Natural killer cell (primary cell): Measurements from ENCODE around the gene POLR3B. TPM values are rescaled to one million over a fixed set of nuclear protein-coding genes. Genes with fewer than 3 reads are reported as not detected.

Experiments used
- ATAC-seq, 3 donors: fragments of 150-1000 bp in 2 of 3; fragments of 200-7000 bp in 1 of 3; cut with Tn5 transposase; 1 replicate in 1 of 3; 2 replicates in 2 of 3; pipeline ENCODE4 v1.10.0; 2021; ENCODE audit warnings: mild to moderate bottlenecking in 2 of 3, moderate library complexity in 2 of 3
- DNase-seq, 2 donors: peaks; one replicate each; pipeline versions ENCODE4 v3.0.0 to v3.0.0-alpha.2; 2013 to 2021; ENCODE audit warnings: mixed read lengths in 1 of 2
- H3K27ac ChIP-seq: one replicate; pipeline ENCODE4 v1.5.1; 2013; ENCODE audit warnings: mild to moderate bottlenecking, low read length
- H3K27me3 ChIP-seq: one replicate; pipeline ENCODE4 v1.6.1; 2013; ENCODE audit warnings: low read length; ENCODE audit not compliant: control insufficient read depth, insufficient read depth
- H3K36me3 ChIP-seq: one replicate; pipeline ENCODE4 v1.6.1; 2013; ENCODE audit warnings: low read length; ENCODE audit not compliant: control insufficient read depth, insufficient read depth
- H3K4me1 ChIP-seq: one replicate; pipeline ENCODE4 v1.6.1; 2013; ENCODE audit warnings: low read length; ENCODE audit not compliant: control insufficient read depth, insufficient read depth
- H3K4me3 ChIP-seq: one replicate; pipeline ENCODE4 v1.5.1; 2013; ENCODE audit warnings: low read length
- H3K9me3 ChIP-seq: one replicate; pipeline ENCODE4 v1.6.1; 2013; ENCODE audit warnings: low read length; ENCODE audit not compliant: control insufficient read depth, insufficient read depth
- H3K27ac Mint-ChIP-seq, 2 donors: one replicate each; pipeline ENCODE4 v1.8.0; 2022; ENCODE audit warnings: mild to moderate bottlenecking in 2 of 2, mixed read lengths in 2 of 2, moderate library complexity in 1 of 2
- H3K27me3 Mint-ChIP-seq, 2 donors: one replicate each; pipeline ENCODE4 v1.8.0; 2022; ENCODE audit warnings: low read depth in 2 of 2, mixed read lengths in 2 of 2
- H3K36me3 Mint-ChIP-seq: one replicate; pipeline ENCODE4 v1.8.0; 2022; ENCODE audit warnings: mixed read lengths
- H3K4me1 Mint-ChIP-seq, 2 donors: one replicate each; pipeline ENCODE4 v1.8.0; 2022; ENCODE audit warnings: mixed read lengths in 2 of 2
- H3K4me3 Mint-ChIP-seq: one replicate; pipeline ENCODE4 v1.8.0; 2022; ENCODE audit warnings: mild to moderate bottlenecking, moderate library complexity, mixed read lengths
- H3K9me3 Mint-ChIP-seq, 2 donors: one replicate each; pipeline ENCODE4 v1.8.0; 2022; ENCODE audit warnings: mixed read lengths in 2 of 2
- CTCF ChIP-seq: fragments of 200-600 bp; IDR thresholded peaks from one replicate; pipeline ENCODE4 v1.8.0; 2022; ENCODE audit warnings: antibody characterized with exemption
- WGBS: methylation state at CpG from one replicate; pipeline ENCODE4 v1.1.7; 2013; ENCODE audit warnings: missing lambda C conversion rate; ENCODE audit not compliant: insufficient coverage; 5-methylcytosine and 5-hydroxymethylcytosine counted together
- intact Hi-C: fragments of 100-400 bp; cut with micrococcal nuclease; formaldehyde crosslinking; loops from one replicate; pipeline ENCODE4 v1.14.2; 2022
- total RNA-seq, 4 donors: library from RNA; stranded (reverse); fragments of 120-200 nt in 1 of 4; gene quantifications; one replicate each; pipeline versions ENCODE4 v1.2.3 to v1.2.4, GENCODE V29; 2013 to 2022

Gene POLR3B
- total RNA-seq, 3 donors from 2014 or later (not counting 1 experiment from before 2014, with no cell fraction given) = 3.8 to 8.1 (median 5.4) TPM

- TF ChIP-seq CTCF = no peak
- Histone ChIP-seq H3K27ac (no peak overlapping the region), H3K4me1 (no peaks in the 10 kb centered on the region), H3K4me3 (no peak overlapping the region), H3K9me3 (no peaks in the 10 kb centered on the region), H3K27me3 (no peaks in the 10 kb centered on the region), H3K36me3 (peaks cover 5% of the 10 kb centered on the region)
- ATAC-seq (no peak), DNase-seq (no peak)
- intact Hi-C loops = no loop called here
- Mint-ChIP-seq H3K9me3 (no peaks in the 10 kb centered on the region), H3K36me3 (peaks cover 41% of the 10 kb centered on the region), H3K4me1 (no peaks in the 10 kb centered on the region), H3K27me3 (no peaks in the 10 kb centered on the region), H3K27ac (no peak overlapping the region), H3K4me3 (no peak overlapping the region)
- WGBS = 95% methylated on average over 9 of the region's 9 CpGs
These were observed 149.1 kb downstream of the POLR3B start for GRCh38 chr12:106506691-106507090.

- peaks cover 0 to 2% of the 10 kb centered on the region in 2 donors for H3K9me3 Mint-ChIP-seq
- Histone ChIP-seq H3K4me3 (no peak overlapping the region), H3K27me3 (no peaks in the 10 kb centered on the region), H3K9me3 (no peaks in the 10 kb centered on the region), H3K36me3 (peaks cover 5% of the 10 kb centered on the region), H3K4me1 (no peaks in the 10 kb centered on the region), H3K27ac (no peak overlapping the region)
- no peak overlapping the region for H3K4me3 Mint-ChIP-seq
- DNase-seq (no peak), ATAC-seq (no peak)
- 95% methylated on average over 1 of the region's 2 CpGs for WGBS
- no peak for TF ChIP-seq CTCF
- no peaks in the 10 kb centered on the region for H3K4me1 Mint-ChIP-seq
- intact Hi-C loops = no loop called here
- no peak overlapping the region for H3K27ac Mint-ChIP-seq
- peaks cover 40% of the 10 kb centered on the region for H3K36me3 Mint-ChIP-seq
- H3K27me3 Mint-ChIP-seq = no peaks in the 10 kb centered on the region
These were observed 151.4 kb downstream of the POLR3B start for GRCh38 chr12:106508966-106509365.

- H3K4me1 ChIP-seq = no peaks in the 10 kb centered on the region
- no peak overlapping the region for H3K27ac ChIP-seq
- Mint-ChIP-seq H3K27ac (no peak overlapping the region), H3K36me3 (peaks cover 30% of the 10 kb centered on the region), H3K4me1 (no peaks in the 10 kb centered on the region), H3K4me3 (no peak overlapping the region), H3K27me3 (no peaks in the 10 kb centered on the region), H3K9me3 (peaks cover 0 to 2% of the 10 kb centered on the region in 2 donors)
- 94% methylated on average over 5 of the region's 5 CpGs for WGBS
- intact Hi-C loops = no loop called here
- H3K9me3 ChIP-seq = no peaks in the 10 kb centered on the region
- H3K27me3 ChIP-seq = no peaks in the 10 kb centered on the region
- H3K4me3 ChIP-seq = no peak overlapping the region
- TF ChIP-seq CTCF = no peak
- ATAC-seq (no peak), DNase-seq (no peak)
- peaks cover 5% of the 10 kb centered on the region for H3K36me3 ChIP-seq
These were observed 153.8 kb downstream of the POLR3B start for GRCh38 chr12:106511365-106511764.

- H3K4me3 Mint-ChIP-seq = no peak overlapping the region
- peaks cover 13 to 23% of the 10 kb centered on the region in 2 donors for H3K27me3 Mint-ChIP-seq
- DNase-seq (no peak), ATAC-seq (no peak)
- no peaks in the 10 kb centered on the region for H3K36me3 Mint-ChIP-seq
- no peaks in the 10 kb centered on the region for H3K27me3 ChIP-seq
- no peak overlapping the region for H3K27ac Mint-ChIP-seq
- H3K9me3 ChIP-seq = no peaks in the 10 kb centered on the region
- H3K4me1 ChIP-seq = no peaks in the 10 kb centered on the region
- WGBS = no CpG with 5 or more reads among the region's 1 CpG
- peaks cover 0 to 2% of the 10 kb centered on the region in 2 donors for H3K9me3 Mint-ChIP-seq
- no peaks in the 10 kb centered on the region for H3K36me3 ChIP-seq
- no peak overlapping the region for H3K27ac ChIP-seq
- intact Hi-C loops = no loop called here
- TF ChIP-seq CTCF = no peak
- H3K4me1 Mint-ChIP-seq = no peaks in the 10 kb centered on the region
- no peak overlapping the region for H3K4me3 ChIP-seq
These were observed 159.8 kb downstream of the POLR3B start for GRCh38 chr12:106517314-106517713.
